Lung (tissue), 10 donors: ENCODE measurements around the gene FAM90A1. TPM values are rescaled to one million over a fixed set of nuclear protein-coding genes. Genes with fewer than 3 reads are reported as not detected.
"Not testable (repeated sequence)": the region's sequence is repeated elsewhere in the genome, so short reads cannot be mapped to it uniquely, and the experiment has no call there.

Experiments used
- ATAC-seq: fragments of 200-7000 bp; cut with Tn5 transposase; one replicate; pipeline ENCODE4 v1.9.1; 2020; ENCODE audit warnings: moderate number of reproducible peaks; ENCODE audit not compliant: insufficient read depth, low FRiP score
- DNase-seq, 3 donors: peaks; one replicate each; pipeline ENCODE4 v3.0.0-alpha.2; 2013 to 2017
- H3K27ac ChIP-seq, 2 donors: one replicate each; pipeline ENCODE4 v1.5.1; 2013; ENCODE audit warnings: mild to moderate bottlenecking in 2 of 2, moderate library complexity in 2 of 2, control low read depth in 1 of 2, inconsistent platforms in 1 of 2, low read depth in 1 of 2, low read length in 1 of 2
- H3K27me3 ChIP-seq, 3 donors: one replicate each; pipeline ENCODE4 v1.5.1; 2013; ENCODE audit warnings: low read length in 2 of 3; ENCODE audit not compliant: control insufficient read depth in 3 of 3, insufficient read depth in 3 of 3
- H3K36me3 ChIP-seq, 4 donors: one replicate each; pipeline ENCODE4 v1.5.1; 2013; ENCODE audit warnings: low read length in 4 of 4, mild to moderate bottlenecking in 1 of 4, moderate library complexity in 1 of 4; ENCODE audit not compliant: control insufficient read depth in 4 of 4, insufficient read depth in 4 of 4
- H3K4me1 ChIP-seq, 5 donors: one replicate each; pipeline ENCODE4 v1.5.1; 2013; ENCODE audit warnings: low read length in 5 of 5, mild to moderate bottlenecking in 2 of 5, moderate library complexity in 1 of 5; ENCODE audit not compliant: control insufficient read depth in 5 of 5, insufficient read depth in 5 of 5
- H3K4me3 ChIP-seq: one replicate; pipeline ENCODE4 v1.5.1; 2013; ENCODE audit warnings: mild to moderate bottlenecking, control low read depth, moderate library complexity
- H3K9ac ChIP-seq, 2 donors: one replicate each; pipeline ENCODE4 v1.5.1; 2013; ENCODE audit warnings: low read length in 2 of 2, control low read depth in 1 of 2; ENCODE audit not compliant: insufficient read depth in 1 of 2
- H3K9me3 ChIP-seq, 4 donors: one replicate each; pipeline ENCODE4 v1.5.1; 2013; ENCODE audit warnings: low read length in 3 of 4, mild to moderate bottlenecking in 1 of 4, moderate library complexity in 1 of 4; ENCODE audit not compliant: control insufficient read depth in 4 of 4, insufficient read depth in 3 of 4
- WGBS, 2 donors: extraction: QIAGEN DNeasy Blood & Tissue Kit; methylation state at CpG; one replicate each; pipeline ENCODE4 v1.1.7; 2013; 5-methylcytosine and 5-hydroxymethylcytosine counted together
- polyA plus RNA-seq, 2 donors: library from polyadenylated mRNA; stranded (reverse); fragments of 200-250 nt; gene quantifications; one replicate each; pipeline ENCODE4 v1.2.1, GENCODE V29; 2013
- total RNA-seq, 2 donors: library from RNA; depleted of rRNA in 1 of 2; stranded (reverse); fragments of >200 nt in 1 of 2; gene quantifications; one replicate each; pipeline ENCODE4 v1.2.1, GENCODE V29; 2014 to 2021
- donor health status: Bipolar disorder and iron deficiency.
- donor health status: healthy.
- donor health status: DM: yes; HTN: yes; CAD: no.

The FAM90A1 gene
- total and polyA plus RNA-seq, 4 donors = 0.14 to 0.58 (median 0.30) TPM

DNA sequence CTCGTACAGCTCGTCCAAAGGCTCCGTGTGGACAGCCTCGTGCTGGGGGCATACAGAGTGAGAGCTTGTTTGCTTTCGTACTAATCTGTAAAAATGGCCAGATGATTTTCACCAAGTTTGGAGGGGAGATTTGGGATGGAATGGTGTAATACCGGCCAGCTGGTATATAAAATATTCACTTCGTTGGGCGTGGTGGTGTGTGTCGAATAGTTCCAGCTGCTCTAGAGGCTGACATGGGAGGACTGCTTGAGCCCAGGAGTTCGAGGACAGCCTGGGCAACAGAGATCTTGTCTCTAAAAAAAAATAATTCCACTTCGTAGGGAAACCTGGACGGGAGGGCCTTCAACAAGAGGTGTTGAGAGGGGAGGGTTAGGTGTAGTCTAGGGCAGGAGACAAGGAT lies 9.6 kb upstream of the FAM90A1 start:
- H3K36me3 ChIP-seq, H3K4me1 ChIP-seq, H3K9ac ChIP-seq, H3K9me3 ChIP-seq, H3K4me3 ChIP-seq, H3K27me3 ChIP-seq, H3K27ac ChIP-seq, ATAC-seq: not testable (repeated sequence)
- WGBS, 2 donors = 76 to 84% methylated on average over 12 of the region's 12 CpGs
- peak; percentile 69 to 87 (median 77) for DNase-seq

- not testable (repeated sequence) for H3K4me3 ChIP-seq, DNase-seq, H3K27me3 ChIP-seq, H3K27ac ChIP-seq, H3K4me1 ChIP-seq, ATAC-seq, H3K9me3 ChIP-seq, H3K36me3 ChIP-seq, H3K9ac ChIP-seq
- WGBS, 2 donors = 86 to 91% methylated on average over 20 to 26 of the region's 26 CpGs
Measured at GRCh38 chr12:8235316-8236157, 8.1 kb upstream of the FAM90A1 start.

GRCh38 chr12:8234746-8235145 lies 7.3 kb upstream of the FAM90A1 start:
- not testable (repeated sequence) for ATAC-seq, H3K9ac ChIP-seq, H3K4me3 ChIP-seq, H3K27me3 ChIP-seq, H3K4me1 ChIP-seq, DNase-seq, H3K9me3 ChIP-seq, H3K36me3 ChIP-seq, H3K27ac ChIP-seq
- 81 to 83% methylated on average over 7 of the region's 7 CpGs for WGBS, 2 donors

- not testable (repeated sequence) for DNase-seq, H3K9me3 ChIP-seq, ATAC-seq, H3K4me3 ChIP-seq, H3K36me3 ChIP-seq, H3K27me3 ChIP-seq, H3K9ac ChIP-seq, H3K4me1 ChIP-seq, H3K27ac ChIP-seq
- WGBS, 2 donors = 76 to 84% methylated on average over 20 of the region's 20 CpGs
Measured at GRCh38 chr12:8233935-8234495, 6.6 kb upstream of the FAM90A1 start.

DNA sequence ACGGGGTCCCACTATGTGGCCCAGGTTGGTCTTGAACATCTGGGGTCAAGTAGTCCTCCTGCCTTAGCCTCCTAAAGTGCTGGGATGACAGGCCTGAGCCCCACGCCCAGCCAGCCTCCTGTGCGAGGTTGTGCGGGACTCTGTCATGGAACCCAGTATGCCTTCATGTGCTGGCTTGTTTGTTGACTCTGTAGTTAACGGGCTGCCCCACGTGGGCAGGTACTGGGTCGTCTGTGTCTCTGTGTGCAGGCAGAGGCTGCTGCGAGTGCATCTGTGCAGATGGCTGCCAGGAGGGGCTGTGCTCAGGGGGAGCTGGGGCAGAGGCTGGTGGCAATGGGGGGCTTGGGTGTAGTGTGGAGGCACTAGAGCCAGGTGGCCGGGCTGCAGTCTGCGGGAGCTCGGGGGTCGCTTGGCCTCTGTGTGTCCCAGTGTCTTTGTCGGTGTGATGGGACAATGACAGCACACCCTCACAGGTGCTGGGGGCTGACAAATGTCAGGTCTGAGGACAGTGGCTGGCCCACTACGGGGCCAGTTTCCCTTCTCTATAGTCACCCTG lies 6.0 kb upstream of the FAM90A1 start:
- H3K9me3 ChIP-seq, H3K9ac ChIP-seq, ATAC-seq, H3K27ac ChIP-seq, DNase-seq, H3K36me3 ChIP-seq, H3K4me1 ChIP-seq, H3K4me3 ChIP-seq, H3K27me3 ChIP-seq: not testable (repeated sequence)
- WGBS, 2 donors = 88 to 93% methylated on average over 14 of the region's 14 CpGs

GRCh38 chr12:8231666-8232608 lies 4.5 kb upstream of the FAM90A1 start:
- H3K36me3 ChIP-seq, DNase-seq, H3K9me3 ChIP-seq, H3K27me3 ChIP-seq, H3K27ac ChIP-seq, H3K9ac ChIP-seq, ATAC-seq, H3K4me1 ChIP-seq, H3K4me3 ChIP-seq: not testable (repeated sequence)
- WGBS, 2 donors = 34 to 37% methylated on average over 22 of the region's 22 CpGs

DNA sequence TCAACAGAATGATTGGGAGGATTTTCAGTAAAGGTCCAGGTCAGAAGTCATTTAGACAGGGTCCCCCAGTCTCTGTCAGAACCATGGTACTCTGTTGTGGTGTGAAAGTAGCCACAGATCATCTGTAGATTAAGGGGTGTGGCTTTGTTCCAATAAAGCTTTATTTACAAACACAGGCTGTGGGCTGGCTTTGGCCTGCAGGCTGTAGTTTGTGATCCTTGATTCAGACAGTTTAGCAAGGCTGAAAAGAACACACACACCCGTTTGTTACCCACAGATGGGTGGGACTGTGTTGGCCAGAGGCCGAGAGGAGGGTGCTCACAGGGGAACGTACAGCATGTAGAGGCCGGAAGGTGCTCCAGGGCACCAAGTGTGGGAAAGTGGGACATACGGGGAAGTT lies 3.6 kb upstream of the FAM90A1 start:
- DNase-seq, H3K36me3 ChIP-seq, H3K9ac ChIP-seq, H3K4me1 ChIP-seq, H3K9me3 ChIP-seq, ATAC-seq, H3K27ac ChIP-seq, H3K27me3 ChIP-seq, H3K4me3 ChIP-seq: not testable (repeated sequence)
- 63 to 75% methylated on average over 1 to 5 of the region's 5 CpGs for WGBS, 2 donors
